Esophagus squamous epithelium (tissue), 4 donors: Measurements from ENCODE around the gene PLEKHM1.

Source experiments
- CTCF ChIP-seq, 6 experiments: fragments of 450-650 bp in 4 of 6; fragments of 200-600 bp in 2 of 6; sonication (generic) in 2 of 6; IDR thresholded peaks; one replicate each; pipeline ENCODE4 v1.5.1; 2016 to 2019; ENCODE audit warnings: antibody characterized with exemption in 6 of 6, mild to moderate bottlenecking in 4 of 6, moderate library complexity in 4 of 6
- POLR2A ChIP-seq, 4 donors: fragments of 450-650 bp; IDR thresholded peaks; one replicate each; pipeline ENCODE4 v1.6.1; 2017; ENCODE audit warnings: antibody characterized with exemption in 4 of 4, mild to moderate bottlenecking in 4 of 4, moderate library complexity in 3 of 4

GRCh38 chr17:45427181-45427835, 63.2 kb downstream of the PLEKHM1 start:
- TF ChIP-seq CTCF (IDR thresholded peaks at IDR 0.05): no peak
- no peak for TF ChIP-seq POLR2A (IDR thresholded peaks at IDR 0.05)
